ENCODE data around the gene PTPRR.

Gene PTPRR

DNA sequence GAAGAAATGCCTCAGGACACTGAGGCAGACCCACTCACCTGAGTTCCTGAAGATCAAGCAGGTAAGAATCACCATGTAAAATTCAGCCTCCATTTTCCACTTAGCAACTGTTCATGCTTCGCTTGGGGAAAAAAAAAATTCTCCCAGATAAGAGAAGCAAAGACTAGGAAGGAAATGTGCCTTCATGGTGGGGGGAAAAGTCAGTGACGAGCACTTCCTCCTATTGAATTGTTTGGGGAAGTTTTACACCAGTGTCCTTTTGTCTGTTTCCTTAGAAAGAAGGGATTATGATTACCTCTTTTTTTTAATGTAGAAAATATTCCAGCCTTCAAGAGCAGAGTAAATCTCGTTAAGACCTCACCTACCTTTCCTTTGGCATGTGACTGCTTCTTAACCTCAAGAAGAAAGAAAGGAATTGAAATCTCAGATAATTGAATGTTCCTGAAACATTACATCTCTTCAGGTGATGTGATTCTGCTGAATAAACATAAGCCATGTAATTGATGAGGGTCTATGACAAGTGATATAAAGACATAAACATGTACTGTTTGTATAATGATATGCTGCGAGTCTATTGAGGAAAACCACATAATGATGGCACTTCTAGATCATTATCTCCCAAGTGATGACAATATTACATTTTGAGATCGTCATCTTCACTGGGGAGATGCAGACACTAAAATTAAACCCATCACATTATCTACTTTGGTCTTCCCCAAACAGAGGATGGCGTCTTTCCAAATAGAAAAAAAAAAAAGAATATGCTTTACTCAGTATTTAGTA, 283.0 kb downstream of the PTPRR start, which contains the start of gene PTPRB:
Gene PTPRB, minus strand, starts transcription at position 127 of the 783 bp plus-strand sequence. Its CDS starts 34 bp downstream, at position 93.
- H3K4me3 ChIP-seq (ENCODE audit: low read depth, low read length) = no peak within 1 kb of the TSS
- no peak for DNase-seq (ENCODE audit: low read depth)
- TF ChIP-seq MAX (IDR thresholded peaks at IDR 0.05; ENCODE audit: low read depth, low read length) (no peak), POLR2A (IDR thresholded peaks at IDR 0.05; ENCODE audit: extremely low read depth, insufficient read length) (no peak), MYC (IDR thresholded peaks at IDR 0.05; ENCODE audit: low read depth, low read length) (no peak)
- TF ChIP-seq, protein P1, sequence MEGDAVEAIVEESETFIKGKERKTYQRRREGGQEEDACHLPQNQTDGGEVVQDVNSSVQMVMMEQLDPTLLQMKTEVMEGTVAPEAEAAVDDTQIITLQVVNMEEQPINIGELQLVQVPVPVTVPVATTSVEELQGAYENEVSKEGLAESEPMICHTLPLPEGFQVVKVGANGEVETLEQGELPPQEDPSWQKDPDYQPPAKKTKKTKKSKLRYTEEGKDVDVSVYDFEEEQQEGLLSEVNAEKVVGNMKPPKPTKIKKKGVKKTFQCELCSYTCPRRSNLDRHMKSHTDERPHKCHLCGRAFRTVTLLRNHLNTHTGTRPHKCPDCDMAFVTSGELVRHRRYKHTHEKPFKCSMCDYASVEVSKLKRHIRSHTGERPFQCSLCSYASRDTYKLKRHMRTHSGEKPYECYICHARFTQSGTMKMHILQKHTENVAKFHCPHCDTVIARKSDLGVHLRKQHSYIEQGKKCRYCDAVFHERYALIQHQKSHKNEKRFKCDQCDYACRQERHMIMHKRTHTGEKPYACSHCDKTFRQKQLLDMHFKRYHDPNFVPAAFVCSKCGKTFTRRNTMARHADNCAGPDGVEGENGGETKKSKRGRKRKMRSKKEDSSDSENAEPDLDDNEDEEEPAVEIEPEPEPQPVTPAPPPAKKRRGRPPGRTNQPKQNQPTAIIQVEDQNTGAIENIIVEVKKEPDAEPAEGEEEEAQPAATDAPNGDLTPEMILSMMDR (IDR thresholded peaks at IDR 0.05; ENCODE audit: low read depth, low read length) = no peak

- no peak for TF ChIP-seq MAX (IDR thresholded peaks at IDR 0.05; ENCODE audit: low read depth, low read length)
- TF ChIP-seq, protein P1 (IDR thresholded peaks at IDR 0.05; ENCODE audit: low read depth, low read length) = no peak
- TF ChIP-seq POLR2A (IDR thresholded peaks at IDR 0.05; ENCODE audit: extremely low read depth, insufficient read length) = no peak
- TF ChIP-seq MYC (IDR thresholded peaks at IDR 0.05; ENCODE audit: low read depth, low read length) = no peak
These were observed 284.8 kb downstream of the PTPRR start for GRCh38 chr12:70635755-70636154.

DNA sequence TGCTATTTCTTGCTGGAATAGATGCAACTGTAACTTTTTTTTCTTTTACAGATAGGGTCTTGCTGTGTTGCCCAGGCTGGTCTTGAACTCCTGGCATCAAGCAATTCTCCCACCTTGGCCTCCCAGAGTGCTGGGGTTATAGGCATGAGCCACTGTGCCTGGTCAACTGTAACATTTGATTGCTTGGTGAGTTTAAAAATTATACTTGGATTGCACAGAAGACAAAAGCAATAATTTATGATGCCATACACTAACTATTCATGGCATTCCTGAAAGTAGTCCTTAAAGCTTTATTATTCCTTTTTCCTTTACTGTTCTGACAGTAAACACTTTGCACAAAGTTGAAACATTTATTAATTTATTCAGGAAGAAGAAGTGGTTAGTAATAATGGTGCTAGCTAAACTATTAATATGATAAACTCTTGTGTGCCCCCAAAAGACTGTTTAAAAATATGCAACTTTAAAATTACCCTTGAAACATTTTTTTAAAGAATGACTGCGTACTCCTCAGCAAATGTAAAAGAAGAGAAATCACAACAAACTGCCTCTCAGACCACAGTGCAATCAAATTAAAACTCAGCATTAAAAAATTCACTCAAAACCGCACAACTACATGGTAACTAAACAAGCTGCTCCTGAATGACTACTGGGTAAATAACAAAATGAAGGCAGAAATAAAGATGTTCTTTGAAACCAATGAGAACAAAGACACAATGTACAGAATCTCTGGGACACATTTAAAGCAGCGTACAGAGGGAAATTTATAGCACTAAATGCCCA, 291.6 kb downstream of the PTPRR start:
- no peak overlapping the region for H3K4me3 ChIP-seq (ENCODE audit: low read depth, low read length)
- TF ChIP-seq POLR2A (IDR thresholded peaks at IDR 0.05; ENCODE audit: extremely low read depth, insufficient read length) (no peak), MYC (IDR thresholded peaks at IDR 0.05; ENCODE audit: low read depth, low read length) (no peak), MAX (IDR thresholded peaks at IDR 0.05; ENCODE audit: low read depth, low read length) (no peak)
- TF ChIP-seq, protein P1 (IDR thresholded peaks at IDR 0.05; ENCODE audit: low read depth, low read length) = no peak
- no peak for DNase-seq (ENCODE audit: low read depth)

More at GRCh38 chr12:70635755-70636154, 284.8 kb downstream of the PTPRR start:
- no peak overlapping the region for H3K4me3 ChIP-seq (ENCODE audit: low read depth, low read length)
- no peak for DNase-seq (ENCODE audit: low read depth)

DNA sequence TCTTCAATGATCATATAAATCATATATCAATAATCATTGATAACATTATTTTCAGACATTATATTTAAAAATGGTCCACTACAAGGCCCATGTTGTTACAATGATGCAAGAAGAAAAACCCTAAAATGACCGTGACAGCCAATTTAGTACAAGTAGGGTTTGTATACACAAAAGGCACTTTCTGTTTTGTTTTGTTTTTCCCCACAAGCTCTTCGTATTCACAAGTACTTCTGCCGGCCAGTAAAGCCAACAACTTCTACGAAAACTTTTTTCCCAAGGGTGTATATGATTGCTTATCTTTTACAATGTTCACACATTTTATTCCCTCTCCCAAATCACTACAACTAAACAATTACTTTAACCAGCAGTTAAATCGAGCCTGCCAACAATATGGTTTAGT, 292.9 kb downstream of the PTPRR start:
- H3K4me3 ChIP-seq (ENCODE audit: low read depth, low read length) = no peak overlapping the region
- no peak for TF ChIP-seq MYC (IDR thresholded peaks at IDR 0.05; ENCODE audit: low read depth, low read length)
- TF ChIP-seq, protein P1 (IDR thresholded peaks at IDR 0.05; ENCODE audit: low read depth, low read length) = no peak
- no peak for TF ChIP-seq MAX (IDR thresholded peaks at IDR 0.05; ENCODE audit: low read depth, low read length)
- no peak for TF ChIP-seq POLR2A (IDR thresholded peaks at IDR 0.05; ENCODE audit: extremely low read depth, insufficient read length)
- no peak for DNase-seq (ENCODE audit: low read depth)

DNA sequence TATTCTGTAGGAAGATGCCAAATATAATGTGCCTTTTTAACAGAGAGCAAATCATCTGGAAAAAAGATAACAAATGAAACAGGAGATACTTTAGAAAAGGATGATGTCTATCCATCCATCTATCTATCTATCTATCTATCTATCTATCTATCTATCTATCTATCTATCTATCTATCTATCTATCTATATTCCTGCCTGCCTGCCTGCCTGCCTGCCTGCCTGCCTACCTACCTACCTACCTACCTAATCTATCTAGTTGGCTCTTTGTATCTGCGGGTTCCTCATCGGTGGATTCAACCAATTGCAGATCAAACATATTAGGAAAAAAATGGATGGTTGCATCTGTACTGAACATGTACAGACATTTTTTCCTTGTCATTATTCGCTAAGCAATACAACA, 294.4 kb downstream of the PTPRR start:
- TF ChIP-seq POLR2A (IDR thresholded peaks at IDR 0.05; ENCODE audit: extremely low read depth, insufficient read length) (no peak), MYC (IDR thresholded peaks at IDR 0.05; ENCODE audit: low read depth, low read length) (no peak), MAX (IDR thresholded peaks at IDR 0.05; ENCODE audit: low read depth, low read length) (no peak)
- TF ChIP-seq, protein P1 (IDR thresholded peaks at IDR 0.05; ENCODE audit: low read depth, low read length) = no peak
- DNase-seq (ENCODE audit: low read depth) = no peak
- H3K4me3 ChIP-seq (ENCODE audit: low read depth, low read length) = no peak overlapping the region
